Measurements from ENCODE around the gene CD80. TPM values are rescaled to one million over a fixed set of nuclear protein-coding genes. Genes with fewer than 3 reads are reported as not detected.

The CD80 gene
- total RNA-seq, 1 experiment from 2014 or later, result not detected

- ChIA-PET CTCF (no interaction called here), POLR2A (no interaction called here), RAD21 (ENCODE audit: low non-redundant PET in 1 of 2, low total read pairs in 2 of 2, uncharacterized antibody in 2 of 2, unreplicated experiment in 2 of 2) (no interaction called here)
- BruUV-seq (replicated peaks), result no TSS peak
- Histone ChIP-seq H3K4me1 (ENCODE audit: control insufficient read depth in 1 of 2, insufficient read depth in 2 of 2, low read length in 2 of 2) (no peaks in the 10 kb centered on the region), H3K79me2 (ENCODE audit: insufficient read depth, low read length) (no peaks in the 10 kb centered on the region), H3K9me3 (ENCODE audit: control insufficient read depth in 1 of 2, insufficient read depth in 1 of 2, low read depth in 1 of 2, low read length in 2 of 2) (no peaks in the 10 kb centered on the region), H3K27ac (ENCODE audit: low read depth, low read length) (no peak overlapping the region), H3K27me3 (ENCODE audit: insufficient read depth, low read length) (no peaks in the 10 kb centered on the region), H3K9ac (ENCODE audit: low read length) (no peak overlapping the region), H3K4me2 (ENCODE audit: low read length) (no peak overlapping the region), H3K9me2 (ENCODE audit: insufficient read depth) (no peaks in the 10 kb centered on the region), H2AFZ (ENCODE audit: low read depth, low read length, poor library complexity, severe bottlenecking) (no peak overlapping the region), H3K4me3 (replicated peaks in 1 of 2; ENCODE audit: low read depth in 1 of 2, low read length in 2 of 2) (no peak overlapping the region), H4K20me1 (ENCODE audit: insufficient read depth) (no peaks in the 10 kb centered on the region), H3K36me3 (ENCODE audit: control insufficient read depth in 1 of 2, insufficient read depth in 2 of 2, low read length in 2 of 2) (no peaks in the 10 kb centered on the region)
- no peak for DNase-seq (ENCODE audit: low read depth, low spot score)
- intact Hi-C loops (cut with micrococcal nuclease), result no loop called here
- TF ChIP-seq JUND (IDR thresholded peaks at IDR 0.05) (no peak), REST (IDR thresholded peaks at IDR 0.05; ENCODE audit: low read depth) (no peak), ZNF274 (IDR thresholded peaks at IDR 0.05; ENCODE audit: low read depth, low read length) (no peak), ZFX (IDR thresholded peaks at IDR 0.05) (no peak), ZBTB33 (IDR thresholded peaks at IDR 0.05; ENCODE audit: extremely low read depth, insufficient replicate concordance, low read length) (no peak), RAD21 (IDR thresholded peaks at IDR 0.05; ENCODE audit: low read depth) (no peak), POLR2AphosphoS5 (IDR thresholded peaks at IDR 0.05; ENCODE audit: low read depth, low read length) (no peak), TCF7L2 (IDR thresholded peaks at IDR 0.05; ENCODE audit: borderline replicate concordance, extremely low read depth, insufficient read depth, insufficient read length) (no peak), CTCF (IDR thresholded peaks at IDR 0.05 in 2 of 3, conservative IDR thresholded peaks at IDR 0.05 in 1 of 3; ENCODE audit: borderline replicate concordance in 1 of 3, insufficient read depth in 1 of 3, low read depth in 2 of 3, low read length in 2 of 3) (no peak), CBX3 (IDR thresholded peaks at IDR 0.05; ENCODE audit: low read depth) (no peak), CEBPB (IDR thresholded peaks at IDR 0.05; ENCODE audit: low read depth) (no peak), EZH2phosphoT487 (IDR thresholded peaks at IDR 0.05; ENCODE audit: borderline replicate concordance) (no peak)
- no peak for ATAC-seq
Observed at GRCh38 chr3:119531151-119531550, 28.3 kb downstream of the CD80 start.
